Vagina (tissue), 2 donors: Measurements from ENCODE around the gene KCTD20.

Source experiments
- CTCF ChIP-seq, 3 experiments: fragments of 450-650 bp in 2 of 3; fragments of 200-600 bp in 1 of 3; sonication (generic) in 1 of 3; IDR thresholded peaks; one replicate each; pipeline ENCODE4 v1.5.1; 2017 to 2019; ENCODE audit warnings: antibody characterized with exemption in 3 of 3, mild to moderate bottlenecking in 2 of 3, moderate library complexity in 2 of 3
- POLR2A ChIP-seq, 2 donors: fragments of 450-650 bp; IDR thresholded peaks; one replicate each; pipeline ENCODE4 v1.6.1; 2017; ENCODE audit warnings: antibody characterized with exemption in 2 of 2, mild to moderate bottlenecking in 2 of 2, moderate library complexity in 2 of 2
- POLR2AphosphoS5 ChIP-seq, 2 donors: sonication (generic); formaldehyde crosslinking; IDR thresholded peaks; one replicate each; pipeline ENCODE4 v1.9.0; 2017; ENCODE audit warnings: antibody characterized with exemption in 2 of 2, mild to moderate bottlenecking in 2 of 2, low read depth in 1 of 2; ENCODE audit not compliant: insufficient read depth in 1 of 2

- no peak for TF ChIP-seq CTCF (IDR thresholded peaks at IDR 0.05)
- no peak for TF ChIP-seq POLR2A (IDR thresholded peaks at IDR 0.05)
- no peak for TF ChIP-seq POLR2AphosphoS5 (IDR thresholded peaks at IDR 0.05; ENCODE audit: insufficient read depth in 1 of 2, low read depth in 1 of 2)
Observed at GRCh38 chr6:36508532-36508931, 65.7 kb downstream of the KCTD20 start.
